MCF 10A (cell line): ENCODE results near the gene PAMR1. TPM values are rescaled to one million over a fixed set of nuclear protein-coding genes. Genes with fewer than 3 reads are reported as not detected.

Experiments
- BruUV-seq: library from RNA; stranded (reverse); fragments of 400-500 nt; replicated peaks from 2 replicates; lab custom pipeline; 2021; lab: Mats Ljungman, UMichigan
- CTCF ChIA-PET: fragments of 300-600 bp; sonication (Branson Sonifier 250); formaldehyde crosslinking; extraction: SDS; loops from one replicate; lab custom pipeline; 2021; ENCODE audit warnings: antibody characterized with exemption, inconsistent platforms; lab: Yijun Ruan, JAX
- POLR2A ChIA-PET: fragments of 300-600, 350-650 bp; sonication (Branson Sonifier 250); formaldehyde crosslinking; extraction: SDS; loops from one replicate; lab custom pipeline; 2020; ENCODE audit warnings: antibody characterized with exemption, inconsistent platforms; lab: Yijun Ruan, JAX
- DNase-seq: peaks from one replicate; pipeline ENCODE4 v3.0.0-alpha.2; 2018; ENCODE audit not compliant: unreplicated experiment
- H3K27ac Mint-ChIP-seq: one replicate; pipeline ENCODE4 v1.8.0; 2022; ENCODE audit warnings: mild to moderate bottlenecking, low read depth, mixed read lengths; ENCODE audit not compliant: unreplicated experiment
- H3K27me3 Mint-ChIP-seq: one replicate; pipeline ENCODE4 v1.8.0; 2022; ENCODE audit warnings: mixed read lengths; ENCODE audit not compliant: insufficient read depth, unreplicated experiment
- H3K36me3 Mint-ChIP-seq: one replicate; pipeline ENCODE4 v1.8.0; 2022; ENCODE audit warnings: mild to moderate bottlenecking, moderate library complexity, mixed read lengths; ENCODE audit not compliant: insufficient read depth, unreplicated experiment
- H3K4me1 Mint-ChIP-seq: one replicate; pipeline ENCODE4 v1.8.0; 2022; ENCODE audit warnings: mixed read lengths; ENCODE audit not compliant: insufficient read depth, unreplicated experiment
- H3K4me3 Mint-ChIP-seq: one replicate; pipeline ENCODE4 v1.8.0; 2022; ENCODE audit warnings: mild to moderate bottlenecking, moderate library complexity, mixed read lengths; ENCODE audit not compliant: unreplicated experiment
- H3K9me3 Mint-ChIP-seq: one replicate; pipeline ENCODE4 v1.8.0; 2022; ENCODE audit warnings: mixed read lengths; ENCODE audit not compliant: unreplicated experiment
- intact Hi-C: fragments of 100-400 bp; cut with micrococcal nuclease; formaldehyde crosslinking; loops from 2 replicates; pipeline ENCODE4 v1.14.1; 2022
- total RNA-seq: library from RNA; stranded (reverse); gene quantifications from 2 replicates; pipeline ENCODE4 v1.2.3, GENCODE V29; 2022
- TF ChIP-seq, protein P1 (sequence below): fragments of 200-600 bp; IDR thresholded peaks from one replicate; pipeline ENCODE4 v1.8.0; 2022; ENCODE audit warnings: antibody characterized with exemption, mild to moderate bottlenecking; ENCODE audit not compliant: unreplicated experiment

The PAMR1 gene
- total RNA-seq, 1 experiment from 2014 or later, result 0.51 TPM

- H3K9me3 Mint-ChIP-seq, result no peaks in the 10 kb centered on the region
- H3K4me3 Mint-ChIP-seq, result no peak overlapping the region
- no peak overlapping the region for H3K27ac Mint-ChIP-seq
- ChIA-PET CTCF (interaction anchor here (0.7 to 1.0 kb wide), 2 partner anchors 10 to 375 kb away, joined by 3 to 4 read pairs; no protein-coding TSS in a partner anchor), POLR2A (no interaction called here)
- H3K27me3 Mint-ChIP-seq, result no peaks in the 10 kb centered on the region
- intact Hi-C loops, result no loop called here
- DNase-seq, result no peak
- H3K4me1 Mint-ChIP-seq, result peaks cover 17% of the 10 kb centered on the region
- TF ChIP-seq, protein P1, sequence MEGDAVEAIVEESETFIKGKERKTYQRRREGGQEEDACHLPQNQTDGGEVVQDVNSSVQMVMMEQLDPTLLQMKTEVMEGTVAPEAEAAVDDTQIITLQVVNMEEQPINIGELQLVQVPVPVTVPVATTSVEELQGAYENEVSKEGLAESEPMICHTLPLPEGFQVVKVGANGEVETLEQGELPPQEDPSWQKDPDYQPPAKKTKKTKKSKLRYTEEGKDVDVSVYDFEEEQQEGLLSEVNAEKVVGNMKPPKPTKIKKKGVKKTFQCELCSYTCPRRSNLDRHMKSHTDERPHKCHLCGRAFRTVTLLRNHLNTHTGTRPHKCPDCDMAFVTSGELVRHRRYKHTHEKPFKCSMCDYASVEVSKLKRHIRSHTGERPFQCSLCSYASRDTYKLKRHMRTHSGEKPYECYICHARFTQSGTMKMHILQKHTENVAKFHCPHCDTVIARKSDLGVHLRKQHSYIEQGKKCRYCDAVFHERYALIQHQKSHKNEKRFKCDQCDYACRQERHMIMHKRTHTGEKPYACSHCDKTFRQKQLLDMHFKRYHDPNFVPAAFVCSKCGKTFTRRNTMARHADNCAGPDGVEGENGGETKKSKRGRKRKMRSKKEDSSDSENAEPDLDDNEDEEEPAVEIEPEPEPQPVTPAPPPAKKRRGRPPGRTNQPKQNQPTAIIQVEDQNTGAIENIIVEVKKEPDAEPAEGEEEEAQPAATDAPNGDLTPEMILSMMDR, result no peak
- BruUV-seq, result no TSS peak
- H3K36me3 Mint-ChIP-seq, result no peaks in the 10 kb centered on the region
Measured at GRCh38 chr11:35545391-35546003, 20.1 kb upstream of the PAMR1 start.

- intact Hi-C loops, result no loop called here
- no peaks in the 10 kb centered on the region for H3K27me3 Mint-ChIP-seq
- H3K27ac Mint-ChIP-seq, result no peak overlapping the region
- peaks cover 8% of the 10 kb centered on the region for H3K4me1 Mint-ChIP-seq
- TF ChIP-seq, protein P1, result no peak
- ChIA-PET POLR2A (interaction anchor here (0.9 kb wide), 1 partner anchor 18 kb away, joined by 3 read pairs; the partner anchor contains the start of gene PAMR1), CTCF (interaction anchor here (0.9 kb wide), 1 partner anchor 58 kb away, joined by 3 read pairs; no protein-coding TSS in a partner anchor)
- H3K36me3 Mint-ChIP-seq, result no peaks in the 10 kb centered on the region
- H3K9me3 Mint-ChIP-seq, result no peaks in the 10 kb centered on the region
- no TSS peak for BruUV-seq
- H3K4me3 Mint-ChIP-seq, result no peak overlapping the region
- no peak for DNase-seq
Measured at GRCh38 chr11:35543481-35543880, 18.1 kb upstream of the PAMR1 start.

DNA sequence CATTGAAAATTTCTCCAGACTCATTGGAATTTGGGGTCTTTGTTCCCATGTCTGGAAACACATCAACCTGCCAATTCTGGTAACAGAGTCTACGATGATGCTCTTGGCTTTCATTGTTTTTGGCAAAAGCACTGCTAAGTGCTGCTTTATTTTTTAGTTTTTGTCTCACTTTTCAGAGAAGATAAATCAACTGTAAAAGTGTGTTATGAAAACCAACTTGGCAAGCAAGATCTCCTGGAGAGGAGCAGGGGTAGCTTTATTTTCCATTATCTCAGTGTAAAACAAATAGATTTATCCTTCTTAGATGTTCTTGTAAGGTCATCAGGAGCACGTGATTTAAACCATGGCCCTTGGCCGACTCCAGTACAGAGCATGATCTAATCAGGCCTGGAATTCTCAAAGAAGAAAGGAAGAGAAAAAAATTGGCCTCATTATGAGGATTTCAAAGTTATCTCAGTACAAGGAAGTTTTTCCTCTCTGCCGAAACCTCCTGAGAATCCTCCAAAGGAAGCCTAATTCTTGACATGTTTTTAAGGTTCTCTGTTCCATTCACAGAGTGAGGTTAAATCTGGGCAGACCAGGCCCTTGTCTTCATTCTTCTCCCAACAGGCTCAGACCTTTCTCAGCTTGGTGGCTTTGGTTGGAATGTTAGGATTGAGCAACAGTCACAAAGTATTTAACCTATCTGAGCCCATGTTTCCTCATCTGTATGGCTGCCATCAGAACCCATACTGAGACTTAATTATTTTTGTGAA is 16.4 kb upstream of the PAMR1 start:
- no peaks in the 10 kb centered on the region for H3K36me3 Mint-ChIP-seq
- BruUV-seq, result no TSS peak
- CTCF ChIA-PET, result no interaction called here
- H3K27me3 Mint-ChIP-seq, result no peaks in the 10 kb centered on the region
- intact Hi-C loops, result no loop called here
- TF ChIP-seq, protein P1, result no peak
- DNase-seq, result no peak
- peaks cover 8% of the 10 kb centered on the region for H3K4me1 Mint-ChIP-seq
- POLR2A ChIA-PET, result interaction anchor here (1.0 kb wide), 1 partner anchor 24 kb away, joined by 4 read pairs; no protein-coding TSS in a partner anchor
- no peak overlapping the region for H3K4me3 Mint-ChIP-seq
- H3K27ac Mint-ChIP-seq, result no peak overlapping the region
- H3K9me3 Mint-ChIP-seq, result no peaks in the 10 kb centered on the region

DNA sequence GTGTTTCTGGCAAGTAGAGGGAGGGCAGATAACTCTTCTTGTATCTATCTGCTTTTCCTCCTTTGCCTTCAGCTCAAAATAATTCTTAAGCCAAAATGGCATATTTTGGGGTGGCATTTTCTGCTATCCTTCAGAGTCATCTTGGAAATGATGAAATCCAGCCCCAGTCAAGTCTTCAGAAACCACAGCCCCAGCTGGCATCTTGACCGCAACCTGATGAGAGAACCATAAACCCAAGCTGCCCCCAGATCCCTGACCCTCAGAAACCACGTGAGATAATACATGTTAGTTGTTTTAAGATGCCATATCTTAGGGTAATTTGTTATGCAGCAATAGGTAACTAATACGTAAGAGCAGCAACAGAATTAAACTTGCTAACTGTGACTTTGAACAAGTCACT is 15.1 kb upstream of the PAMR1 start:
- no peaks in the 10 kb centered on the region for H3K36me3 Mint-ChIP-seq
- no peaks in the 10 kb centered on the region for H3K9me3 Mint-ChIP-seq
- BruUV-seq, result no TSS peak
- no peak for DNase-seq
- intact Hi-C loops, result no loop called here
- H3K27me3 Mint-ChIP-seq, result no peaks in the 10 kb centered on the region
- H3K4me1 Mint-ChIP-seq, result peaks cover 8% of the 10 kb centered on the region
- ChIA-PET CTCF (interaction anchor here (0.7 kb wide), 1 partner anchor 726 kb away, joined by 3 read pairs; no protein-coding TSS in a partner anchor), POLR2A (interaction anchor here (1.0 kb wide), 2 partner anchors 10 kb away, joined by 3 to 6 read pairs; no protein-coding TSS in a partner anchor)
- H3K4me3 Mint-ChIP-seq, result no peak overlapping the region
- H3K27ac Mint-ChIP-seq, result no peak overlapping the region
- TF ChIP-seq, protein P1, result no peak
